WTC11 (cell line): ENCODE data around the gene CACNA2D3. TPM values are rescaled to one million over a fixed set of nuclear protein-coding genes. Genes with fewer than 3 reads are reported as not detected.

ENCODE experiments used
- ATAC-seq: fragments of 200-7000 bp; cut with Tn5 transposase; 2 replicates; pipeline ENCODE4 v1.10.0; 2021; ENCODE audit warnings: mild to moderate bottlenecking, moderate library complexity
- CTCF ChIA-PET: fragments of 300-600 bp; sonication (Branson Sonifier 250); formaldehyde crosslinking; loops from one replicate; lab custom pipeline; 2021; ENCODE audit warnings: antibody characterized with exemption; lab: Charles Lee
- POLR2A ChIA-PET: fragments of 350-600 bp; sonication (Branson Sonifier 250); formaldehyde crosslinking; loops from one replicate; lab custom pipeline; 2021; ENCODE audit warnings: antibody characterized with exemption; lab: Charles Lee
- DNase-seq: peaks from one replicate; pipeline ENCODE4 v3.0.0; 2021; ENCODE audit warnings: low spot score
- H3K27ac Mint-ChIP-seq: 2 replicates; pipeline ENCODE4 v1.8.0; 2021; ENCODE audit warnings: mixed read lengths
- H3K27me3 Mint-ChIP-seq: 2 replicates; pipeline ENCODE4 v1.8.0; 2021; ENCODE audit warnings: low read depth, mild to moderate bottlenecking, moderate library complexity, mixed read lengths
- H3K36me3 Mint-ChIP-seq: 2 replicates; pipeline ENCODE4 v1.8.0; 2021; ENCODE audit warnings: mixed read lengths
- H3K4me1 Mint-ChIP-seq: 2 replicates; pipeline ENCODE4 v1.8.0; 2022; ENCODE audit warnings: mixed read lengths
- H3K4me3 Mint-ChIP-seq: 2 replicates; pipeline ENCODE4 v1.8.0; 2021; ENCODE audit warnings: mild to moderate bottlenecking, moderate library complexity, mixed read lengths
- H3K9me3 Mint-ChIP-seq: 2 replicates; pipeline ENCODE4 v1.8.0; 2021; ENCODE audit warnings: mixed read lengths
- ATF2 ChIP-seq: sonication (generic); formaldehyde crosslinking; IDR thresholded peaks from 2 replicates; pipeline ENCODE4 v1.8.1; 2022; ENCODE audit warnings: low read depth, missing genetic modification reagents, borderline replicate concordance
- CREB1 ChIP-seq: sonication (generic); formaldehyde crosslinking; IDR thresholded peaks from 2 replicates; pipeline ENCODE4 v1.8.0; 2023; ENCODE audit warnings: mild to moderate bottlenecking, missing genetic modification reagents
- CREM ChIP-seq: sonication (generic); formaldehyde crosslinking; IDR thresholded peaks from 2 replicates; pipeline ENCODE4 v1.8.1; 2022; ENCODE audit warnings: mild to moderate bottlenecking, missing genetic modification reagents, moderate library complexity
- EMX1 ChIP-seq: fragments of 250-450 bp; sonication (Bioruptor Pico); IDR thresholded peaks from 2 replicates; pipeline ENCODE4 v1.8.0; 2021; ENCODE audit warnings: mild to moderate bottlenecking
- ERG ChIP-seq: fragments of 250-450 bp; sonication (Bioruptor Pico); IDR thresholded peaks from 2 replicates; pipeline ENCODE4 v1.8.0; 2021; ENCODE audit warnings: mild to moderate bottlenecking
- MXD4 ChIP-seq: fragments of 250-450 bp; sonication (Bioruptor Pico); IDR thresholded peaks from 2 replicates; pipeline ENCODE4 v1.8.0; 2021; ENCODE audit warnings: mild to moderate bottlenecking, moderate library complexity, borderline replicate concordance
- NFATC4 ChIP-seq: fragments of 250-450 bp; sonication (Bioruptor Pico); IDR thresholded peaks from 2 replicates; pipeline ENCODE4 v1.9.0; 2021; ENCODE audit warnings: mild to moderate bottlenecking
- SOX15 ChIP-seq: fragments of 250-450 bp; sonication (Bioruptor Pico); IDR thresholded peaks from 2 replicates; pipeline ENCODE4 v1.9.0; 2021; ENCODE audit warnings: mild to moderate bottlenecking
- TP53 ChIP-seq: sonication (generic); formaldehyde crosslinking; IDR thresholded peaks from 2 replicates; pipeline ENCODE4 v1.8.1; 2023; ENCODE audit warnings: mild to moderate bottlenecking, missing genetic modification reagents
- ZNF121 ChIP-seq: sonication (generic); formaldehyde crosslinking; IDR thresholded peaks from 2 replicates; pipeline ENCODE4 v1.8.0; 2023; ENCODE audit warnings: missing genetic modification reagents
- ZNF219 ChIP-seq: sonication (generic); formaldehyde crosslinking; IDR thresholded peaks from 2 replicates; pipeline ENCODE4 v1.8.0; 2023; ENCODE audit warnings: missing genetic modification reagents, mild to moderate bottlenecking, borderline replicate concordance
- ZNF281 ChIP-seq: sonication (generic); formaldehyde crosslinking; IDR thresholded peaks from 2 replicates; pipeline ENCODE4 v1.8.0; 2023; ENCODE audit warnings: mild to moderate bottlenecking, missing genetic modification reagents
- ZNF317 ChIP-seq: sonication (generic); formaldehyde crosslinking; IDR thresholded peaks from 2 replicates; pipeline ENCODE4 v1.8.1; 2023; ENCODE audit warnings: low read depth, mild to moderate bottlenecking, moderate library complexity, missing genetic modification reagents, borderline replicate concordance
- ZNF416 ChIP-seq: fragments of 250-450 bp; sonication (Bioruptor Pico); IDR thresholded peaks from 2 replicates; pipeline ENCODE4 v1.9.0; 2021; ENCODE audit warnings: mild to moderate bottlenecking, inconsistent platforms
- total RNA-seq: library from RNA; stranded (reverse); gene quantifications from 3 replicates; pipeline ENCODE4 v1.2.3, GENCODE V29; 2021
- TF ChIP-seq, protein P1 (sequence below): sonication (generic); formaldehyde crosslinking; IDR thresholded peaks from 2 replicates; pipeline ENCODE4 v1.8.1; 2023; ENCODE audit warnings: mild to moderate bottlenecking, missing genetic modification reagents
- TF ChIP-seq, protein P2 (sequence below): sonication (generic); formaldehyde crosslinking; IDR thresholded peaks from 2 replicates; pipeline ENCODE4 v1.8.0; 2023; ENCODE audit warnings: missing genetic modification reagents, mild to moderate bottlenecking, borderline replicate concordance

The CACNA2D3 gene
- total RNA-seq, 1 experiment from 2014 or later: 5.0 TPM

GRCh38 chr3:54659347-54659746, 537.0 kb downstream of the CACNA2D3 start:
- no peak for TF ChIP-seq ZNF281 (CRISPR knock-in tag)
- TF ChIP-seq ERG: no peak
- no peak for TF ChIP-seq ZNF121 (CRISPR knock-in tag)
- no peak for TF ChIP-seq ATF2 (CRISPR knock-in tag)
- no peak for TF ChIP-seq EMX1
- no peak for TF ChIP-seq CREB1
- TF ChIP-seq ZNF317 (CRISPR knock-in tag): no peak
- TF ChIP-seq, protein P1, sequence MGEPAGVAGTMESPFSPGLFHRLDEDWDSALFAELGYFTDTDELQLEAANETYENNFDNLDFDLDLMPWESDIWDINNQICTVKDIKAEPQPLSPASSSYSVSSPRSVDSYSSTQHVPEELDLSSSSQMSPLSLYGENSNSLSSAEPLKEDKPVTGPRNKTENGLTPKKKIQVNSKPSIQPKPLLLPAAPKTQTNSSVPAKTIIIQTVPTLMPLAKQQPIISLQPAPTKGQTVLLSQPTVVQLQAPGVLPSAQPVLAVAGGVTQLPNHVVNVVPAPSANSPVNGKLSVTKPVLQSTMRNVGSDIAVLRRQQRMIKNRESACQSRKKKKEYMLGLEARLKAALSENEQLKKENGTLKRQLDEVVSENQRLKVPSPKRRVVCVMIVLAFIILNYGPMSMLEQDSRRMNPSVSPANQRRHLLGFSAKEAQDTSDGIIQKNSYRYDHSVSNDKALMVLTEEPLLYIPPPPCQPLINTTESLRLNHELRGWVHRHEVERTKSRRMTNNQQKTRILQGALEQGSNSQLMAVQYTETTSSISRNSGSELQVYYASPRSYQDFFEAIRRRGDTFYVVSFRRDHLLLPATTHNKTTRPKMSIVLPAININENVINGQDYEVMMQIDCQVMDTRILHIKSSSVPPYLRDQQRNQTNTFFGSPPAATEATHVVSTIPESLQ (CRISPR knock-in tag): no peak
- TF ChIP-seq ZNF416 (CRISPR knock-in tag): no peak
- no peak for TF ChIP-seq TP53 (CRISPR knock-in tag)
- TF ChIP-seq, protein P2, sequence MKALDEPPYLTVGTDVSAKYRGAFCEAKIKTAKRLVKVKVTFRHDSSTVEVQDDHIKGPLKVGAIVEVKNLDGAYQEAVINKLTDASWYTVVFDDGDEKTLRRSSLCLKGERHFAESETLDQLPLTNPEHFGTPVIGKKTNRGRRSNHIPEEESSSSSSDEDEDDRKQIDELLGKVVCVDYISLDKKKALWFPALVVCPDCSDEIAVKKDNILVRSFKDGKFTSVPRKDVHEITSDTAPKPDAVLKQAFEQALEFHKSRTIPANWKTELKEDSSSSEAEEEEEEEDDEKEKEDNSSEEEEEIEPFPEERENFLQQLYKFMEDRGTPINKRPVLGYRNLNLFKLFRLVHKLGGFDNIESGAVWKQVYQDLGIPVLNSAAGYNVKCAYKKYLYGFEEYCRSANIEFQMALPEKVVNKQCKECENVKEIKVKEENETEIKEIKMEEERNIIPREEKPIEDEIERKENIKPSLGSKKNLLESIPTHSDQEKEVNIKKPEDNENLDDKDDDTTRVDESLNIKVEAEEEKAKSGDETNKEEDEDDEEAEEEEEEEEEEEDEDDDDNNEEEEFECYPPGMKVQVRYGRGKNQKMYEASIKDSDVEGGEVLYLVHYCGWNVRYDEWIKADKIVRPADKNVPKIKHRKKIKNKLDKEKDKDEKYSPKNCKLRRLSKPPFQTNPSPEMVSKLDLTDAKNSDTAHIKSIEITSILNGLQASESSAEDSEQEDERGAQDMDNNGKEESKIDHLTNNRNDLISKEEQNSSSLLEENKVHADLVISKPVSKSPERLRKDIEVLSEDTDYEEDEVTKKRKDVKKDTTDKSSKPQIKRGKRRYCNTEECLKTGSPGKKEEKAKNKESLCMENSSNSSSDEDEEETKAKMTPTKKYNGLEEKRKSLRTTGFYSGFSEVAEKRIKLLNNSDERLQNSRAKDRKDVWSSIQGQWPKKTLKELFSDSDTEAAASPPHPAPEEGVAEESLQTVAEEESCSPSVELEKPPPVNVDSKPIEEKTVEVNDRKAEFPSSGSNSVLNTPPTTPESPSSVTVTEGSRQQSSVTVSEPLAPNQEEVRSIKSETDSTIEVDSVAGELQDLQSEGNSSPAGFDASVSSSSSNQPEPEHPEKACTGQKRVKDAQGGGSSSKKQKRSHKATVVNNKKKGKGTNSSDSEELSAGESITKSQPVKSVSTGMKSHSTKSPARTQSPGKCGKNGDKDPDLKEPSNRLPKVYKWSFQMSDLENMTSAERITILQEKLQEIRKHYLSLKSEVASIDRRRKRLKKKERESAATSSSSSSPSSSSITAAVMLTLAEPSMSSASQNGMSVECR (CRISPR knock-in tag): no peak
- TF ChIP-seq CREM (CRISPR knock-in tag): no peak
- TF ChIP-seq SOX15: no peak
- no peak for TF ChIP-seq NFATC4 (CRISPR knock-in tag)
- TF ChIP-seq MXD4 (CRISPR knock-in tag): no peak
- TF ChIP-seq ZNF219: no peak
- Mint-ChIP-seq H3K36me3 (peaks cover 22% of the 10 kb centered on the region), H3K4me3 (no peak overlapping the region), H3K27me3 (no peaks in the 10 kb centered on the region), H3K4me1 (peaks cover 42% of the 10 kb centered on the region), H3K27ac (no peak overlapping the region), H3K9me3 (peaks cover 15% of the 10 kb centered on the region)
- ChIA-PET CTCF (interaction anchor here (0.8 kb wide), 1 partner anchor 172 kb away, joined by 3 read pairs; no protein-coding TSS in a partner anchor), POLR2A (no interaction called here)
- DNase-seq: no peak
- peak; percentile 48 for ATAC-seq
